H1 (cell line): ENCODE data around the gene DYNLRB1. TPM values are rescaled to one million over a fixed set of nuclear protein-coding genes. Genes with fewer than 3 reads are reported as not detected.

ENCODE experiments used
- CTCF ChIA-PET: fragments of 300-600 bp; sonication (Branson Sonifier 250); formaldehyde crosslinking; loops from one replicate; lab custom pipeline; 2021; ENCODE audit not compliant: partially characterized antibody; lab: Charles Lee
- POLR2A ChIA-PET: fragments of 300-600 bp; sonication (Branson Sonifier 250); formaldehyde crosslinking; loops from one replicate; lab custom pipeline; 2021; ENCODE audit warnings: inconsistent platforms; ENCODE audit not compliant: partially characterized antibody; lab: Charles Lee
- DNase-seq, 2 experiments: peaks; one replicate each; pipeline versions ENCODE4 v3.0.0 to v3.0.0-alpha.2; 2010 to 2022; ENCODE audit warnings: low spot score in 2 of 2, low read depth in 1 of 2, mixed read lengths in 1 of 2
- FAIRE-seq: peaks from 2 replicates; lab custom pipeline; 2011; peaks lifted over from hg19 to GRCh38; lab: Jason Lieb, UNC
- H2AFZ ChIP-seq: 2 replicates; pipeline ENCODE4 v1.8.1; 2012; ENCODE audit warnings: low read length, inconsistent platforms
- H2AK5ac ChIP-seq: 2 replicates; pipeline ENCODE4 v1.6.1; 2013; ENCODE audit warnings: low read depth, low read length
- H2BK120ac ChIP-seq: replicated peaks from 2 replicates; pipeline ENCODE3; 2013; ENCODE audit warnings: low read depth, low read length, inconsistent platforms
- H2BK12ac ChIP-seq: 2 replicates; pipeline ENCODE4 v1.6.1; 2013; ENCODE audit warnings: low read depth, low read length
- H2BK15ac ChIP-seq: 2 replicates; pipeline ENCODE4 v1.6.1; 2013; ENCODE audit warnings: low read length
- H2BK20ac ChIP-seq: 2 replicates; pipeline ENCODE4 v1.6.1; 2013; ENCODE audit warnings: low read length
- H2BK5ac ChIP-seq: 2 replicates; pipeline ENCODE4 v1.6.1; 2013; ENCODE audit warnings: low read depth, low read length
- H3K14ac ChIP-seq: 2 replicates; pipeline ENCODE4 v1.6.1; 2013; ENCODE audit warnings: inconsistent platforms; ENCODE audit not compliant: insufficient read length
- H3K18ac ChIP-seq: 2 replicates; pipeline ENCODE4 v1.6.1; 2013; ENCODE audit warnings: low read length; ENCODE audit errors: extremely low read depth
- H3K23ac ChIP-seq: 2 replicates; pipeline ENCODE4 v1.6.1; 2013; ENCODE audit warnings: inconsistent platforms; ENCODE audit not compliant: insufficient read length
- H3K23me2 ChIP-seq: 2 replicates; pipeline ENCODE4 v1.6.1; 2013; ENCODE audit warnings: low read depth, low read length
- H3K27ac ChIP-seq: 2 replicates; pipeline ENCODE4 v1.6.1; 2011; ENCODE audit warnings: low read depth, low read length, inconsistent platforms
- H3K27me3 ChIP-seq, 4 experiments: replicated peaks in 1 of 4; 1 replicate in 1 of 4; 2 replicates in 3 of 4; pipeline versions ENCODE4 v1.6.1 to v1.8.1; 2011 to 2013; ENCODE audit warnings: low read length in 3 of 4, mild to moderate bottlenecking in 3 of 4, inconsistent platforms in 2 of 4, mixed read lengths in 2 of 4, moderate library complexity in 1 of 4; ENCODE audit not compliant: control insufficient read depth in 3 of 4, insufficient read depth in 3 of 4; ENCODE audit errors: extremely low read depth in 1 of 4
- H3K36me3 ChIP-seq, 4 experiments: 2 replicates each; pipeline versions ENCODE4 v1.6.1 to v1.8.1; 2011 to 2013; ENCODE audit warnings: mild to moderate bottlenecking in 4 of 4, low read length in 3 of 4, moderate library complexity in 2 of 4, control low read depth in 1 of 4, inconsistent platforms in 1 of 4; ENCODE audit not compliant: insufficient read depth in 4 of 4, control insufficient read depth in 2 of 4
- H3K4ac ChIP-seq: replicated peaks from 2 replicates; pipeline ENCODE3; 2013; ENCODE audit warnings: low read length, low read depth, mixed read lengths, inconsistent platforms; ENCODE audit not compliant: insufficient read length
- H3K4me1 ChIP-seq, 4 experiments: replicated peaks in 1 of 4; 1 replicate in 1 of 4; 2 replicates in 3 of 4; pipeline versions ENCODE4 v1.6.1 to v1.8.1; 2011 to 2013; ENCODE audit warnings: low read length in 3 of 4, inconsistent platforms in 2 of 4, mixed read lengths in 1 of 4; ENCODE audit not compliant: insufficient read depth in 4 of 4, control insufficient read depth in 3 of 4
- H3K4me2 ChIP-seq, 2 experiments: 2 replicates each; pipeline versions ENCODE4 v1.6.1 to v1.8.1; 2011 to 2013; ENCODE audit warnings: low read depth in 2 of 2, low read length in 2 of 2, control low read depth in 1 of 2, inconsistent platforms in 1 of 2, mild to moderate bottlenecking in 1 of 2; ENCODE audit not compliant: insufficient read depth in 1 of 2
- H3K4me3 ChIP-seq, 4 experiments: fragments of 200-600, 300-600 bp in 1 of 4; sonication (generic), shearing (Covaris generic), sonication (Bioruptor Twin) in 1 of 4; 2 replicates each; pipeline versions ENCODE4 v1.5.1 to v1.8.1; 2011 to 2016; ENCODE audit warnings: low read length in 4 of 4, low read depth in 3 of 4, control low read depth in 2 of 4, inconsistent platforms in 2 of 4, mild to moderate bottlenecking in 2 of 4, mixed read lengths in 1 of 4, moderate library complexity in 1 of 4; ENCODE audit not compliant: insufficient read depth in 2 of 4; ENCODE audit errors: extremely low read depth in 1 of 4
- H3K56ac ChIP-seq: replicated peaks from 2 replicates; pipeline ENCODE3; 2013; ENCODE audit warnings: low read depth, mild to moderate bottlenecking, mixed read lengths, low read length, inconsistent platforms; ENCODE audit not compliant: insufficient read length
- H3K79me1 ChIP-seq: 2 replicates; pipeline ENCODE4 v1.6.1; 2013; ENCODE audit warnings: low read depth, low read length, control low read depth
- H3K79me2 ChIP-seq, 2 experiments: 2 replicates each; pipeline versions ENCODE4 v1.6.1 to v1.8.1; 2012 to 2013; ENCODE audit warnings: low read length in 2 of 2, mild to moderate bottlenecking in 2 of 2, inconsistent platforms in 1 of 2; ENCODE audit not compliant: insufficient read depth in 2 of 2, control insufficient read depth in 1 of 2
- H3K9ac ChIP-seq, 4 experiments: replicated peaks in 1 of 4; 1 replicate in 1 of 4; 2 replicates in 3 of 4; pipeline versions ENCODE4 v1.6.1 to v1.8.1; 2011 to 2013; ENCODE audit warnings: low read depth in 3 of 4, low read length in 3 of 4, control low read depth in 2 of 4, mild to moderate bottlenecking in 2 of 4, moderate library complexity in 2 of 4, inconsistent platforms in 1 of 4; ENCODE audit errors: extremely low read depth in 1 of 4
- H3K9me3 ChIP-seq, 2 experiments: 2 replicates each; pipeline versions ENCODE4 v1.6.1 to v1.8.1; 2012 to 2013; ENCODE audit warnings: mild to moderate bottlenecking in 2 of 2, moderate library complexity in 2 of 2, control low read depth in 1 of 2, inconsistent platforms in 1 of 2, low read depth in 1 of 2, low read length in 1 of 2, mixed read lengths in 1 of 2; ENCODE audit not compliant: insufficient read depth in 2 of 2
- H4K20me1 ChIP-seq, 2 experiments: replicated peaks in 1 of 2; 2 replicates each; pipeline versions ENCODE3 to v1.8.1; 2011 to 2013; ENCODE audit warnings: inconsistent platforms in 2 of 2, low read length in 2 of 2, mild to moderate bottlenecking in 1 of 2; ENCODE audit not compliant: insufficient read depth in 2 of 2, control insufficient read depth in 1 of 2
- H4K5ac ChIP-seq: 2 replicates; pipeline ENCODE4 v1.6.1; 2013; ENCODE audit warnings: low read length, low read depth, mixed read lengths, inconsistent platforms; ENCODE audit not compliant: insufficient read length
- H4K8ac ChIP-seq: 2 replicates; pipeline ENCODE4 v1.8.0; 2013; ENCODE audit warnings: mild to moderate bottlenecking, moderate library complexity, low read length, inconsistent platforms; ENCODE audit not compliant: insufficient read depth; ENCODE audit errors: extremely low read depth
- H4K91ac ChIP-seq: replicated peaks from 2 replicates; pipeline ENCODE3; 2013; ENCODE audit warnings: low read length, mixed read lengths, inconsistent platforms; ENCODE audit not compliant: insufficient read length
- SP4 ChIP-seq: IDR thresholded peaks from 2 replicates; pipeline ENCODE4 v1.6.1; 2012; ENCODE audit warnings: low read length, inconsistent platforms
- WGBS, 2 experiments: shearing (Covaris generic) in 1 of 2; methylation state at CpG; one replicate each; pipeline versions ENCODE4 v1.1.6 to v1.1.7; 2013 to 2015; ENCODE audit warnings: low lambda C conversion rate in 2 of 2, mixed read lengths in 2 of 2, inconsistent platforms in 1 of 2, low coverage in 1 of 2, missing lambda C conversion rate in 1 of 2; ENCODE audit not compliant: insufficient replicate concordance in 2 of 2, insufficient coverage in 1 of 2, insufficient read length in 1 of 2; ENCODE audit errors: extremely low coverage in 1 of 2, missing lambda C conversion rate in 1 of 2; 5-methylcytosine and 5-hydroxymethylcytosine counted together
- polyA plus RNA-seq, 7 experiments: library from polyadenylated mRNA; depleted of rRNA in 3 of 7; stranded (reverse) in 5 of 7; unstranded in 2 of 7; fragments of >200 nt in 5 of 7; fragments of 200-250 nt in 2 of 7; gene quantifications; 1 replicate in 5 of 7; 2 replicates in 1 of 7; 4 replicates in 1 of 7; pipeline versions ENCODE4 v1.2.1 to v1.2.3, GENCODE V29; 2011 to 2013; ENCODE audit warnings: missing spikeins in 2 of 7, mixed read lengths in 2 of 7
- total RNA-seq: library from RNA; stranded (reverse); fragmentation: NEBNext Ultra II Directional; extraction: Animal tissue kit (Norgen Biotek cat#: 25700); gene quantifications from 2 replicates; pipeline ENCODE4 v1.2.1, GENCODE V29; 2021

The DYNLRB1 gene
- total and polyA plus RNA-seq, 2 of the 8 experiments (the other 6 are each of a cell fraction or from before 2014, with no cell fraction given), result 109 to 214 TPM

DNA sequence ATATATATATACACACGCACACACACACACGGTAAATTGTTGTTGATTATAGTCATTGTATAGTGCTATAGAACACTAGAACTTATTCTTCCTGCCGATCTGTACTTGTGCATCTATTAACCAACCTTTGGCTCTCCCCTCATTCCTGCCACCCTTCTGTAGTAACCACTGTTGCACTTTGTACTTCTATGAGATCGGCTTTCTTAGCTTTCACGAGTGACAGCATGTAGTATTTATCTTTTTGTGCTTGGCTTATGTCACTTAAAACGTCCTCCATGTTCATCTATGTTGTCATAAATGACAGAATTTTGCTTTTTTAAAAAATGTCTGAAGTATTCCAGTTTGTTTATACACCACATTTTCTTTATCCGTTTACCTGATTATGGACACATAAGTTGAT, 20.9 kb upstream of the DYNLRB1 start:
- FAIRE-seq (no peak), DNase-seq (no peak)
- Histone ChIP-seq H3K56ac (no peak overlapping the region), H2BK20ac (no peak overlapping the region), H3K9me3 (no peaks in the 10 kb centered on the region), H3K4me3 (no peak overlapping the region), H3K27me3 (no peaks in the 10 kb centered on the region), H3K18ac (no peak overlapping the region), H3K79me2 (no peaks in the 10 kb centered on the region), H4K20me1 (peaks cover 0 to 4% of the 10 kb centered on the region in 2 experiments), H3K23ac (no peak overlapping the region), H2AK5ac (no peak overlapping the region), H3K23me2 (no peaks in the 10 kb centered on the region), H3K9ac (no peak overlapping the region), H3K4me1 (no peaks in the 10 kb centered on the region), H2BK5ac (no peak overlapping the region), H2AFZ (no peak overlapping the region), H2BK12ac (no peak overlapping the region), H3K36me3 (peaks cover 3 to 31% (median 10%) of the 10 kb centered on the region in 4 experiments; a peak in 6 of 8 replicates), H4K5ac (no peak overlapping the region), H4K8ac (no peak overlapping the region), H3K14ac (no peak overlapping the region), H3K27ac (no peak overlapping the region), H3K4ac (no peak overlapping the region), H4K91ac (no peak overlapping the region), H3K79me1 (no peaks in the 10 kb centered on the region), H2BK15ac (no peak overlapping the region), H3K4me2 (no peak overlapping the region), H2BK120ac (no peak overlapping the region)
- ChIA-PET CTCF (interaction anchor here (1.7 kb wide), 1 partner anchor 183 kb away, joined by 4 read pairs; no protein-coding TSS in a partner anchor), POLR2A (no interaction called here)
- 96% methylated on average over 7 of the region's 7 CpGs; no CpG with 5 or more reads in 1 of the 2 experiments for WGBS, 2 experiments
- no peak for TF ChIP-seq SP4
